GM10248 (cell line): ENCODE results near the gene NEGR1.

Experiments
- CTCF ChIA-PET: fragments of 300-600 bp; sonication (Branson Sonifier 250); formaldehyde crosslinking; extraction: SDS; loops from one replicate; lab custom pipeline; 2021; ENCODE audit warnings: antibody characterized with exemption; lab: Yijun Ruan, JAX
- POLR2A ChIA-PET: fragments of 350-650 bp; sonication (Branson Sonifier 250); formaldehyde crosslinking; extraction: SDS; loops from one replicate; lab custom pipeline; 2020; ENCODE audit warnings: antibody characterized with exemption; lab: Yijun Ruan, JAX
- DNase-seq: peaks from one replicate; pipeline ENCODE4 v3.0.0; 2012; ENCODE audit errors: extremely low spot score
- CTCF ChIP-seq: IDR thresholded peaks from 2 replicates; pipeline ENCODE4 v1.5.1; 2012; ENCODE audit warnings: mild to moderate bottlenecking, low read depth; ENCODE audit errors: extremely low read depth, missing control alignments, control extremely low read depth

Gene NEGR1

GRCh38 chr1:71667216-71667615 is 615.1 kb downstream of the NEGR1 start:
- TF ChIP-seq CTCF = no peak
- POLR2A ChIA-PET = no interaction called here
- no peak for DNase-seq
- CTCF ChIA-PET = interaction anchor here (0.8 to 1.8 kb wide), 2 partner anchors 9 to 21 kb away, joined by 3 to 4 read pairs; no protein-coding TSS in a partner anchor

GRCh38 chr1:71666609-71667008 is 615.7 kb downstream of the NEGR1 start:
- ChIA-PET CTCF (no interaction called here), POLR2A (no interaction called here)
- DNase-seq = no peak
- TF ChIP-seq CTCF = no peak

- ChIA-PET POLR2A (no interaction called here), CTCF (interaction anchor here (1.2 to 2.2 kb wide), 3 partner anchors 9 to 12 kb away, joined by 3 to 6 read pairs (median 3); no protein-coding TSS in a partner anchor)
- DNase-seq = no peak
- TF ChIP-seq CTCF = no peak
Measured at GRCh38 chr1:71660411-71660810, 621.9 kb downstream of the NEGR1 start.

GRCh38 chr1:71657891-71658679 is 624.3 kb downstream of the NEGR1 start:
- POLR2A ChIA-PET = no interaction called here

GRCh38 chr1:71656902-71657301 is 625.4 kb downstream of the NEGR1 start:
- CTCF ChIA-PET = no interaction called here
- no peak for DNase-seq
- TF ChIP-seq CTCF = no peak
- POLR2A ChIA-PET = no interaction called here

More at GRCh38 chr1:71657891-71658679, 624.3 kb downstream of the NEGR1 start:
- DNase-seq = no peak
- CTCF ChIA-PET = interaction anchor here (0.8 kb wide), 1 partner anchor 9 kb away, joined by 3 read pairs; no protein-coding TSS in a partner anchor
- TF ChIP-seq CTCF = no peak

- POLR2A ChIA-PET = no interaction called here
- no peak for TF ChIP-seq CTCF
- DNase-seq = no peak
- CTCF ChIA-PET = interaction anchor here (1.1 kb wide), 1 partner anchor 14 kb away, joined by 3 read pairs; no protein-coding TSS in a partner anchor
Measured at GRCh38 chr1:71655604-71656003, 626.7 kb downstream of the NEGR1 start.
